Mammary epithelial cell (primary cell): ENCODE measurements around the gene CD6.

ENCODE experiments used
- CTCF ChIP-seq, 2 donors: IDR thresholded peaks in 1 of 2; conservative IDR thresholded peaks in 1 of 2; 2 replicates each; pipeline ENCODE4 v1.5.1; 2011 to 2012; ENCODE audit warnings: inconsistent platforms in 2 of 2, low read length in 2 of 2, mild to moderate bottlenecking in 2 of 2, control low read depth in 1 of 2, low read depth in 1 of 2; ENCODE audit not compliant: insufficient read depth in 1 of 2; ENCODE audit errors: extremely low read depth in 1 of 2
- EZH2 ChIP-seq: IDR thresholded peaks from 2 replicates; pipeline ENCODE4 v1.6.1; 2012; ENCODE audit warnings: low read length, inconsistent platforms, borderline replicate concordance

DNA sequence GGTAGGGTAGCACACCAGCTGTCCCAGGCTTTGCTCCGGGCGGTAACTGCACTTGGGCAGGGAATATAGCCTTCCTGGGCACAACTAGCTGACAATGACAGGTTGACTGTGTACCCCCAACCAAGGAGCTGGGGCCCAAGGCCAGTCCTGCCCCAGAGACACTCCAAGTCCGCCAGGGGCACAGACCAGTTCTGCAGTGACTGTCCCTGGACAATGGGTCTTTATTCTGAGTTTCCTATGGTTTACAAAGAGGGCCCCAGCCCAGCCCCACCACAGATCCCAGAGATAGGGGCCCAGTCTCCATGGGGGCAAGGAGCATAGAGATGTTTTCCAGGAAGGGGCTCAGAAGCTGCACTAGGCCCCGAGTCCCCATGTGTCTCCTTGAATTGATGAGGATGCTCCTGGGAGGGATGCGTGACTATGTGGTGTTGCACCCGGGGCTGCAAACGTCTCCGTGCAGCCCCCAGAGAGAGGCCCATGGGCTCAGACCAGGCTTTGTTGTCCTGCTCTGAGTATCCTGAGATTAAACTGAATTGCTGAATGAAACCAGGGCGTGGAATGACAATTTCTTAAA lies 48.4 kb downstream of the CD6 start:
- TF ChIP-seq CTCF (conservative IDR thresholded peaks at IDR 0.05 in 1 of 2, IDR thresholded peaks at IDR 0.05 in 1 of 2; ENCODE audit: extremely low read depth in 1 of 2, insufficient read depth in 1 of 2, low read depth in 1 of 2, low read length in 2 of 2), result no peak
- TF ChIP-seq EZH2, result no peak
